Measurements from ENCODE around the gene CPSF3.

Gene CPSF3

DNA sequence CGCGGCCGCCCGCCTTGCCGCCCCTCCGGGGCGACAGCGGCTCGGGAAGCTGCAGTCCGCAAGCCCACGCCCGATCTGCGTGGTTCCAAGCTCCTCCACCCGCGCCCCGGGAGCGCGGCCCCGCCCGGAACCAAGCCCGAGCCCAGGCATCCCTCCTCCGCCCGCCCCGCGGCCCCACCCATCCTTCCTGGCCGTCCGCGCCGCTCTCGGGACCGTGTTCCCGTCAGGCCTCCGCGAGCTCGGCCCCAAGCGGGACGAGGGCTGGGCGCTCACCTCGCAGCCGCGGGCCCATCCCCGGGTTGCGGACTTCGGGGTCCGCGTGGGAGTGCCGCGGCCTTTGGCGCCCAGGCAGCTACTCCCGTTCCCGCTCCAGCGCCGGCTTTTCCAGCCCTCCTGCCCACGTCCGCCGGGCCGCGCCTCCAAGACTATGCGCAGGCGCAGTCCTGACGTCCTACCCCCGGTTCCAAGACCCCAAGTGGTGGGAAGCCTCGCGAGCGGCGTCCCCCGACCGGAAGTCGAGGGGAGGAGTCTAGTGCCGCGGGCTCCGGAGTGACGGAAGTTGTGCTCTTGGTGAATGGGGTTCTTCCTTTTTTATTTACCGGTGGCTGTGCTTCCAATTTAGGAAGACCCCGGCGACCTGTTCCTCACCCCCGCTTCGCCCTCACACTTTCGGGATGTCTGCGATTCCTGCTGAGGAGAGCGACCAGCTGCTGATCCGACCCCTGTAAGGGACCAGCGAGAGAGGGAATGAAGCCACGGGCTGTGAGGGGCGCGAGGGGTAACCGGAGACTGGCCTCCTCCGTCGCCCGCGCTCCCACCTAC is at the start of gene CPSF3, which contains the start of gene ITGB1BP1:
TSS of gene CPSF3 (plus strand) at position 555 of the 822 bp plus-strand sequence. CDS start at position 675, 120 bp downstream.
TSS of gene ITGB1BP1 (minus strand) at position 429 of the 822 bp plus-strand sequence. CDS start 4,831 bp downstream, outside the sequence.
- DNase-seq: peak; percentile 96

GRCh38 chr2:9374071-9374730 is 49.3 kb upstream of the CPSF3 start:
- no peak for DNase-seq

DNA sequence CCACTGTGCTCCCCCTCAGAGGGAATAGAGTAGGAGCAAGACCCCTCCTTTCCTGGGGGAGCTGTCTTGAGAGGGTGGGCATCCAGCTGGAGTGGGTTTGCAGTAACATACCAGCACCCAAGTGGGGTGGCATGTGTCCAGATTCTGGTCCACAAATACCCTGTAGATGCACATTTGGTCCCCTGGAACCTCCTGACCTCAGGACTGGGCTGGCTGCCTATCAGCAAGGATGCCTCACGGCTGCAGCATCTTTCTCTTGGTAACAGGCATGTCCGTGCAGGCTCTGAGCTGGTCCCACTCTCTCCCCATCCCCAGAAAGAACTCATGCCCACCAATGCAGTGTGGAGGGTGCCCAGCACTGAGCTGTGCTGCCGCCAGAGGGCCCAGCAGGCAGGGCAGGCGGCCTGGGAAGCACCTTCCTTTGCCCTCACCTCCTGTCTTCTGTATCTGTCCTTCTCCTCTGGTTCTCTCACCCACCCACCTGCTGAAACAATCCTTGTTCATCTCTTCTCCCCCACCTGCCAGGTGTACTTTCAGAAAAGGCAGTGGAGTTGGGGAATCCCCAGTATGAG is 47.5 kb upstream of the CPSF3 start:
- no peak for DNase-seq

DNA sequence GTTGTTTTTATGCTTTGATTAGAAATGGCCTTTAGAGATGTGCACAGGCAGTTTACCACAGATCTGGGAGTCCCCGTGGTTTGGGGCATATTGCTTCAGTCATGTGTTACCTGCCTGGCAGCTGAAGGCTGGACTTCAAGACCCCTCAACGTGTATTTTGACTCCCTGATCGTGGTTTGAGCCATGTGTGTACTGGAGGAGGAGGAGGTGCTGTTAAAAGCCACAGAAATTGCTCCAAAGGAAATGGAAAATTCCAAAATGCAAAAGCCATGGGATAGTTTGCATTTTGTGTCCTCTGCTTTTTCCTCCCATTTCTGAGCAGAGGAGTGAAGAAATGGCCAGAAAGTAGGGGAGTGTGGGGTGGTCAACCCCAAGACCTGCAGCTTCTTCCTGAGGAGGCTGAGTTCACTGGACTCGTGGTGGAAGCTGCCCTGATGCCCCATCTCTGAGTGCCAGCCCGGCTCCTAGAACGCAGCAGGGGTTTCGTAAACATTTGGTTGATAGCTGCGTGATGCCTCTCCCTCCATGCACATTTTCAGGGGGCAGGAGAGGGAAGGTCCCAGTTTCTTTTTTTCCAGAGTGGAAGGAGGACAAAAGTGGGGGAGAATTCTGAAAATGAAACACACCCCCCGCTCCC is 45.9 kb upstream of the CPSF3 start:
- DNase-seq: no peak

DNA sequence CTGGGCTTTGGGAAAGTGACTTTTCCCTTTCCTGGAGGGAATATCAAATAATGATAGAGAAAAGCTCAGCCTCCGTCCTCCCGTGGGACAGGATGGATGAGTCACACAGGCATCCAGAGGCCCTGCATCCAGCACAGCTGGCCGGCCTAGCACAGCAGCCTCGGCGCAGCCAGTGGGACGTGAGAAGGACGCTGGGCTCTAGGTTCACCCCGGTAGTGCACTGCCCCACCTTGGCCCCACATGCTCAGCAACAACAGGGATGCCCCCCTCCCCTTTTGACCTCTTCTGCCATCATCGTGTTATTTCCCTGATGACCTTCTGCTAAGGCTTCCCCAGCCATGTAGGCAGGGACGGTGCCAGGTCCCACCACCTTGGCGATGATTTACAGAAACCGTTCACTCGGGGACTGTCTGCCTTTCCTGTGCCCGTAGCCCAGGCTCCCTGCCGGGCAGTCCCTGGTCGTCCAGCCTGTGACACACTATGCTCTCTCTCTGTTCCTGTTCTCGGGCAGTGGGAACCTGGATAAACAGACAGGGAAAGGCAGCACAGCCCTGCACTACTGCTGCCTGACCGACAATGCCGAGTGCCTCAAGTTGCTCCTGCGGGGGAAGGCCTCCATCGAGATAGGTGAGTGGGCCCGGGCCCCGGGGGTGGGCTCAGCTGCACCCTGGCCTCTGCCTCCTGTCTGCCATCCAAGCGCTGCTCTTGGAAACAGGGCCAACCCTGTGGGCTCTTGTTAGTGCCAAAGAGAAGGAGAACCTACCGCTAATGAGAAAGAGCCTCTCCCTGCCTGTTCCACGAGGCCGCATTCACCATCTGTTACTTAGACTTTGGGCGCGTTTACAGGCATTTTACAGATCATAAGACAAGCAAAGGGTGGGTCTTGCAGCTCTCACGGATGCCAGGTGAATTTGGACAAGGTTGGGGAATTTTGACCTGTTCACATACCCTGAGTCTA is 44.7 kb upstream of the CPSF3 start:
- no peak for DNase-seq

- DNase-seq: no peak
These were observed 44.1 kb upstream of the CPSF3 start for GRCh38 chr2:9379391-9379755.

- no peak for DNase-seq
These were observed 42.5 kb upstream of the CPSF3 start for GRCh38 chr2:9380702-9381628.

GRCh38 chr2:9382604-9383235 is 40.7 kb upstream of the CPSF3 start:
- no peak for DNase-seq

DNA sequence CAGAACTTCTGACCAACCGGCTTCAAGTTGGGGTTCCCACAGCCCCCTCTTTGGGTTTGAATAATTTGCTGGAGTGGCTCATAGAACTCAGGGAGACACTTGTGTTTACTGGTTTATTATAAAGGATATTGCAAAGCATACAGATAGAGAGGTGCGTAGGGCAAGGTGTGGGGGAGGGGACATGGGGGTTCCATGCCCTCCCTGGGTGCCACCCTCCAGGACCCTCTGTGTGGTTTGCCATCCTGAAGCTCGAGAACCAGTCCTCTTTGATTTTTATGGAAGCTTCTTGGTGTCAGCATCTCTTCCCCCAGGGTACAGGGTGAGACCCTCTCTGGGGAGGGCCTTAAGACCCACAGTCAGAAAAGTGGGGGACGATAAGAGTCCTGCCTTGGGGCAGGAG is 38.9 kb upstream of the CPSF3 start:
- no peak for DNase-seq

GRCh38 chr2:9385841-9386240 is 37.6 kb upstream of the CPSF3 start:
- DNase-seq: no peak

DNA sequence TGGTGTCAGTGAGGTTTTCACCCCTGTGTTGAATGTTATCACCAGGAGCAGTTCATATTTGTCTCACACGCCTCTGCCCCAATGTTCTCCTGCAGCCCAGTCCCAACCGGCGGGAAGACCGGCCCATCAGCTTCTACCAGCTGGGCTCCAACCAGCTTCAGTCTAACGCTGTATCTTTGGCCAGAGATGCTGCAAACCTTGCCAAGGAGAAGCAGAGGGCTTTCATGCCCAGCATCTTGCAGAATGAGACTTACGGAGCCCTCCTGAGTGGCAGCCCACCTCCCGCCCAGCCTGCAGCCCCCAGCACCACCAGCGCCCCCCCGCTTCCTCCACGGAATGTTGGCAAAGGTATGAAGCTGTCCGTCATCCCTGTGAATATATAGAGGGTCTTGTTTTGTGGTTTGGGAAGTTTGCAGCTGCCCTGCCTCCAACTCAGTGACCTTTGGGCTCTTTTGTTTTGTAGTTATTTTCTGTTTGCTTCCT is 35.2 kb upstream of the CPSF3 start:
- no peak for DNase-seq

GRCh38 chr2:9388950-9389911 is 34.2 kb upstream of the CPSF3 start:
- DNase-seq: no peak

DNA sequence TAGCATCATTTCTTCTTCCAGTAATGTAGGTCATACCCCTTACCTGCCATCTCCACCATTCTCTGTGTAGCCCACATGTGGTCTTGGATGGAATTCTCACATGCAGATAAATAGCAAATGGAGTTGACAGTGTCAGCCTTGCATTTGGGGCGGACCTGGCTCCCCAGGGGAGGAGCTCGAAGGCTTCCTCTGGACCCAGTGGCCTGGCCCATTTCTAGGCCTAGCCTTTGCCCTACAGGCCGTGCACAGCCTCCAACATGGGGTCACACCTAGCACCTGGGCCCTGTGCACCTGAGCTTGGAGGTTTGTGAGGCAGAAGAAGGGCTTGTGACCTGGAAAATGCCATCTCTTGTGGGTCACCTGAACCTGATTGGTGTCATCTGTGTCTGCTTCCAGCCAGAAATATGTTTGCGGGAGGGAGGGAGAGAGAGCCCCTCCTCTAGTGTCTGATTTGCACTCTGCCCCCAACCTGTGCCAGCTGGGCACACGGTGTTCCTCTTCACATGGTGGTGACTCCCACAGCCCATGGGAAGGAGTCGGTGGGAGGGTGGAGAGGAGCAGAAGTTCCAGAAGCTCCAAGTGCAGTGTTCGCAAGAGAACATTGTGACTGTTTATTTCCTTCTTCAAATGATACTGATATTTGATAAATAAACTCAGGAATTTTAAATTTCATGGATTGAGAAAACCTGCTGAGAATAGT is 33.2 kb upstream of the CPSF3 start:
- DNase-seq: no peak

GRCh38 chr2:9390991-9391390 is 32.5 kb upstream of the CPSF3 start:
- DNase-seq: no peak

DNA sequence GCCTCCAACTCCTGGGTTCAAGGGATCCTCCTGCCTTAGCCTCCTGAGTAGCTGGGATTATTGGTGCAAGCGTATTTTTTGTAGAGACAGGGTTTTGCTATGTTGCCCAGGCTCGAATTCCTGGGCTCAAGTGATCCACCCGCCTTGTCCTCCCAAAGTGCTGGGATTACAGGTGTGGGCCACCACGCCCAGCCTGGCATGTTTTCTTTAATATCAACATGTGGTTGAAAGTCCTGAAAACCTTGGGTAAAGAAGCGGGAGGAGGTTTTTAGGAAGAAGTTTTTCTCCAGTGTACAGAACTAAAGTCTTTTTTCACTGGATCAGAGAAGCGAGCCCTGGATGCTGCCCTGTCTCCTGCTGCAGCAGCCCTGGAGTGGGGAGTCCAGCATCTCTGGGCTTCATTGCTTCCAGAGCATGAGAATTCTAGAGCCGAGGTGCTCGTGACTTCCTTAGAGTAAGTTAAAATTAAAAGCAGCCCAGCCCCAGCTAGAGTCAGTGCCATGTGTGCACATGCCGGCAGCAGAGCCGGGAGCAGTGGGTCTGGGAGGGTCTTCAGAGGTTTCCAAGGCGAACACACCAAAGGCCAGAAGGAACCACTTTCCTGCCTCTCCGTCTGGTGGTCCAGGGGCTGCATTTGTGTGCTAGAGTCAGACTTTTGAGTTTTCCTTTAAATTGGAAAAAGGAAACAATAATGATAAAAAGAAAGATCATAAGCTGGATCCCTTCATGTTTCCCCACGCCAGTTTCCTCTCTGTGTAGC is 31.3 kb upstream of the CPSF3 start:
- DNase-seq: no peak

- DNase-seq: no peak
These were observed 30.3 kb upstream of the CPSF3 start for GRCh38 chr2:9392898-9393765.

DNA sequence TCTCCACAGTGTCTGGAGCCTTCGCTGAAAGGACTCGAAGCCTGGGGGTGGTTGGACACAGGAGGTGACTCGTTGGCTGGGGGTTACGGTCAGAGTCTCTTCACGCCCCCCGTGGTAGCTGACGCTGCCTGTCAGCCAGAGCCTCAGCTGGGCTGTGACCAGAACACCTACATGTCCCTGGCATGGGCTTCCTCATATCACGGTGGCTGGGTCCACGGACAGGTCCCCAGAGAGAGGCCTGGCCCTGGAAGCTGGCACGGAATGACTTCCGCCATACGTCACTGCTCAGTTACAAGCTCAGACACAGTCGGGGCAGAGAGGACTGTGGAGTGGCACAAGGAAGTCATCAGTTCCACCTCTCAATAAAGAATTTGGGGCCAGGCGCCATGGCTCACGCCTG is 28.6 kb upstream of the CPSF3 start:
- DNase-seq: no peak

All from NCI-H187 treated with DMSO at 0.1 percent for 48 hours (cell line).